Hepatocyte (in vitro differentiated cells): ENCODE measurements around the gene DLG2. TPM values are rescaled to one million over a fixed set of nuclear protein-coding genes. Genes with fewer than 3 reads are reported as not detected.

ENCODE experiments used
- DNase-seq: peaks from one replicate; pipeline ENCODE4 v3.0.0-alpha.2; 2016; ENCODE audit warnings: low spot score
- H2AFZ ChIP-seq: fragments of 200-600 bp; sonication (generic); 2 replicates; pipeline ENCODE4 v1.6.0; 2016; ENCODE audit warnings: antibody characterized with exemption, mild to moderate bottlenecking
- H3K27ac ChIP-seq: fragments of 200-600 bp; sonication (generic); 2 replicates; pipeline ENCODE4 v1.5.1; 2016; ENCODE audit warnings: mild to moderate bottlenecking
- H3K27me3 ChIP-seq: fragments of 200-600 bp; sonication (generic); 2 replicates; pipeline ENCODE4 v1.6.1; 2016
- H3K36me3 ChIP-seq: fragments of 200-600 bp; sonication (generic); replicated peaks from 2 replicates; pipeline ENCODE4 v1.5.1; 2016; ENCODE audit warnings: low read depth; ENCODE audit not compliant: insufficient read depth
- H3K4me1 ChIP-seq: fragments of 200-600 bp; sonication (generic); 2 replicates; pipeline ENCODE4 v1.5.1; 2016; ENCODE audit warnings: mild to moderate bottlenecking, moderate library complexity; ENCODE audit not compliant: insufficient read depth
- H3K4me2 ChIP-seq: fragments of 200-600 bp; sonication (generic); 2 replicates; pipeline ENCODE4 v1.6.0; 2016
- H3K4me3 ChIP-seq: fragments of 200-600 bp; sonication (generic); 2 replicates; pipeline ENCODE4 v1.5.1; 2016; ENCODE audit warnings: mild to moderate bottlenecking
- H3K79me2 ChIP-seq: fragments of 200-600 bp; sonication (generic); 2 replicates; pipeline ENCODE4 v1.6.0; 2017; ENCODE audit warnings: mild to moderate bottlenecking
- H3K9me2 ChIP-seq: fragments of 200-600 bp; sonication (generic); replicated peaks from 2 replicates; pipeline ENCODE4 v1.6.0; 2017; ENCODE audit warnings: mild to moderate bottlenecking; ENCODE audit not compliant: insufficient read depth
- H3K9me3 ChIP-seq: fragments of 200-600 bp; sonication (generic); 2 replicates; pipeline ENCODE4 v1.5.1; 2016; ENCODE audit warnings: low read depth, mild to moderate bottlenecking
- H4K20me1 ChIP-seq: fragments of 200-600 bp; sonication (generic); 2 replicates; pipeline ENCODE4 v1.6.0; 2016; ENCODE audit warnings: mild to moderate bottlenecking; ENCODE audit not compliant: insufficient read depth, poor library complexity, severe bottlenecking
- EZH2 ChIP-seq: fragments of 200-600 bp; sonication (generic); IDR thresholded peaks from 2 replicates; pipeline ENCODE4 v1.6.1; 2016; ENCODE audit warnings: antibody characterized with exemption, mild to moderate bottlenecking, borderline replicate concordance
- EZH2phosphoT487 ChIP-seq: fragments of 200-600 bp; sonication (generic); IDR thresholded peaks from one replicate; pipeline ENCODE4 v1.6.1; 2018; ENCODE audit warnings: antibody characterized with exemption, mild to moderate bottlenecking, low read depth, moderate library complexity; ENCODE audit not compliant: unreplicated experiment, severe bottlenecking
- WGBS: methylation state at CpG from one replicate; pipeline ENCODE4 v1.1.6; 2016; ENCODE audit warnings: low lambda C conversion rate; ENCODE audit errors: missing lambda C conversion rate; 5-methylcytosine and 5-hydroxymethylcytosine counted together
- polyA plus RNA-seq: library from polyadenylated mRNA; unstranded; fragments of >200 nt; fragmentation: Nextera tagmentation; extraction: Ambion mirVana; gene quantifications from 2 replicates; pipeline ENCODE4 v1.2.1, GENCODE V29; 2016
- total RNA-seq: library from RNA; depleted of rRNA; stranded (reverse); fragments of >200 nt; gene quantifications from 2 replicates; pipeline ENCODE4 v1.2.3, GENCODE V29; 2014
- TF ChIP-seq, protein P1 (sequence below): fragments of 200-600 bp; sonication (generic); IDR thresholded peaks from 2 replicates; pipeline ENCODE4 v1.5.1; 2016; ENCODE audit warnings: antibody characterized with exemption, mild to moderate bottlenecking; ENCODE audit not compliant: poor library complexity

DLG2 gene
- total and polyA plus RNA-seq, 2 experiments from 2014 or later: 2.6 to 6.8 TPM

DNA sequence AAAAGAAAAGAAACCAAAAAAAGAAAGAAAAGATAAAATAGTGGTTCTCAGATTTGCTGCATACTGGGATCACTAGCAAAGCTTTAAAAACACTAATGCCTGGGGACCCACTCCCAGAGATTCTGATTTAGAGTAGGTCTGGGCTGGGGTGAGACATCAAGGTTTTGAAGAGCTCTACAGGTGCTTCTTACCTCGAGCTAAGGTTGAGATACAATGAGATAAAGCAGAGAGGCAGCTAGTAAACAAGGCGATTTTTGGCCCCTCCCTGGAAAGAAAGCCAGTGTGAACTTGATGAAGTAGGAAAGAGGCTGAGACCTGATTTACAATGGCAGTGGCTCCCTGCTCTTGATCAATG lies 2013.4 kb downstream of the DLG2 start:
- Histone ChIP-seq H3K79me2 (no peaks in the 10 kb centered on the region), H3K4me3 (no peak overlapping the region), H3K4me1 (no peaks in the 10 kb centered on the region), H3K27ac (no peak overlapping the region), H3K36me3 (no peaks in the 10 kb centered on the region), H2AFZ (no peak overlapping the region), H3K4me2 (no peak overlapping the region), H3K9me3 (no peaks in the 10 kb centered on the region), H3K27me3 (no peaks in the 10 kb centered on the region), H3K9me2 (no peaks in the 10 kb centered on the region), H4K20me1 (no peaks in the 10 kb centered on the region)
- no peak for TF ChIP-seq EZH2
- TF ChIP-seq EZH2phosphoT487: no peak
- TF ChIP-seq, protein P1, sequence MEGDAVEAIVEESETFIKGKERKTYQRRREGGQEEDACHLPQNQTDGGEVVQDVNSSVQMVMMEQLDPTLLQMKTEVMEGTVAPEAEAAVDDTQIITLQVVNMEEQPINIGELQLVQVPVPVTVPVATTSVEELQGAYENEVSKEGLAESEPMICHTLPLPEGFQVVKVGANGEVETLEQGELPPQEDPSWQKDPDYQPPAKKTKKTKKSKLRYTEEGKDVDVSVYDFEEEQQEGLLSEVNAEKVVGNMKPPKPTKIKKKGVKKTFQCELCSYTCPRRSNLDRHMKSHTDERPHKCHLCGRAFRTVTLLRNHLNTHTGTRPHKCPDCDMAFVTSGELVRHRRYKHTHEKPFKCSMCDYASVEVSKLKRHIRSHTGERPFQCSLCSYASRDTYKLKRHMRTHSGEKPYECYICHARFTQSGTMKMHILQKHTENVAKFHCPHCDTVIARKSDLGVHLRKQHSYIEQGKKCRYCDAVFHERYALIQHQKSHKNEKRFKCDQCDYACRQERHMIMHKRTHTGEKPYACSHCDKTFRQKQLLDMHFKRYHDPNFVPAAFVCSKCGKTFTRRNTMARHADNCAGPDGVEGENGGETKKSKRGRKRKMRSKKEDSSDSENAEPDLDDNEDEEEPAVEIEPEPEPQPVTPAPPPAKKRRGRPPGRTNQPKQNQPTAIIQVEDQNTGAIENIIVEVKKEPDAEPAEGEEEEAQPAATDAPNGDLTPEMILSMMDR: no peak
- DNase-seq: no peak
- WGBS: 38% methylated on average over 2 of the region's 2 CpGs

DNA sequence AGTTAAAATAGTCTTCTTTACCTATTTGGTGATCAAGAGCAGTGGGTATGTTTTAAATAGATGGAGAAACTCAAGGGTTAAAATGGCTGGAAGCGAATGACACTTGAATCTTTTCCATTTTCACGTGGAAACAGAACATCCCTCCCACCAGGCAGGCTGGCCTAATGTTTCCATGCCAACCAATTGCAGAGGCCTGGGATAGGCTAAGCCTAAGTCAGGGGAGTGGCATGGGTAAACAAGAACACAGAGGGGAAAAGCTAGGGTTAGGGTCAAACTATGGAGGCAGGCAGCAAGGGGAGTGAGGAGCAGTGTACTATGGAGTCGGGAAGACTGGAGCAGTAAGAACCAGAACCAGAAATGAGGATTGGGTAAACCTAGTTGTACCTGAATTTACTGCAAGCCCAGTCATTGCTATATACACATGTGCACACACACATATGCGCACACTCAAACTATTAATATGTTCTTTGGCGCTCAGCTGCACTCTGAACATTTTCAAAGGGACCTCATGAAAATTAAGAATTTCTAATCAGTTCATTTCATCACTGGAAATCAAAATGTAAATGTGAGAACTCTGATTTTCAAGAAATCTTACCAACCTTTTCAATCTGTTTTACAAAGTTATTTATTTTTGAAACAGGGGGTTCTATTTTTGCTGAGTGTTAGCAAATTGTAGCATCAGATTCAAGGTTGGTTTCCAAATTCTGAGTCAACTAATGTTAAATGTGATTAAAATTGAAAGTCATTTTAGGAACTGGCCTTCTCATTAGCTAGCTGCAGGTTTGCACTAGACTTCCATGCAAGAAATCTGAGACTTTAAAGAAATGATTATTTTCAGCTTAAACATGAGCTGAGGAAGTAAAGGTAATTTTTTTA lies 2014.0 kb downstream of the DLG2 start:
- no peak for DNase-seq
- no peaks in the 10 kb centered on the region for H3K9me2 ChIP-seq
- no peaks in the 10 kb centered on the region for H3K4me1 ChIP-seq
- H2AFZ ChIP-seq: no peak overlapping the region
- 62% methylated on average over 5 of the region's 5 CpGs for WGBS
- H3K27me3 ChIP-seq: no peaks in the 10 kb centered on the region
- no peaks in the 10 kb centered on the region for H4K20me1 ChIP-seq
- no peaks in the 10 kb centered on the region for H3K36me3 ChIP-seq
- no peak overlapping the region for H3K4me2 ChIP-seq
- H3K27ac ChIP-seq: no peak overlapping the region
- no peaks in the 10 kb centered on the region for H3K9me3 ChIP-seq
- H3K79me2 ChIP-seq: no peaks in the 10 kb centered on the region
- no peak overlapping the region for H3K4me3 ChIP-seq
- no peak for TF ChIP-seq EZH2phosphoT487
- no peak for TF ChIP-seq EZH2
- TF ChIP-seq, protein P1: no peak

DNA sequence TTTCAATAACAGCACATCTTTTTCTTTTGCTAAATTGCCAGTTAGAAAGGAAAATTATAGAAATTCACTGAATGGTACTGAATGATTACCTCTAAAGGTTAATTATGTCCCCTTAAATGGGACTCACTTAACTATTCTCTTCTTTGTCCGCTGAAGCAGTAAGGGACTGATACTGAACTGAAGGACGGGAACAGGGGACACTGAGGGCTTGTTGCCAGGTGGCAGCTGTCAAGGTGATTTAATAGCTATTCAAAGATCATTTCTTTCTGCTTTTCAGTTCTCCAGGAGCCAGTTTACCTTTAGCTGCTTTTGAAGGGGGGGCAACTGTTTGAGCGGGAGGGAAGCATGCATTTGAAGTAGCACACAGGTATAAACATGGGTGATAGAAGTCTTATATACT lies 2015.5 kb downstream of the DLG2 start:
- H3K9me3 ChIP-seq: no peaks in the 10 kb centered on the region
- no peaks in the 10 kb centered on the region for H3K9me2 ChIP-seq
- no peak overlapping the region for H2AFZ ChIP-seq
- no peaks in the 10 kb centered on the region for H3K36me3 ChIP-seq
- 72% methylated on average over 3 of the region's 3 CpGs for WGBS
- H3K27ac ChIP-seq: no peak overlapping the region
- no peak for DNase-seq
- H4K20me1 ChIP-seq: no peaks in the 10 kb centered on the region
- no peak for TF ChIP-seq EZH2phosphoT487
- no peak for TF ChIP-seq EZH2
- TF ChIP-seq, protein P1: no peak
- no peak overlapping the region for H3K4me3 ChIP-seq
- H3K4me1 ChIP-seq: no peaks in the 10 kb centered on the region
- H3K79me2 ChIP-seq: no peaks in the 10 kb centered on the region
- H3K4me2 ChIP-seq: no peak overlapping the region
- H3K27me3 ChIP-seq: no peaks in the 10 kb centered on the region
